NT2/D1 (cell line): ENCODE results near the gene AHR.

Experiments used
- SUZ12 ChIP-seq: IDR thresholded peaks from 2 replicates; pipeline ENCODE4 v1.6.1; 2011; ENCODE audit not compliant: insufficient read length, insufficient read depth; ENCODE audit errors: extremely low read depth
- ZNF274 ChIP-seq: IDR thresholded peaks from 2 replicates; pipeline ENCODE4 v1.6.1; 2011; ENCODE audit warnings: mild to moderate bottlenecking, low read depth, low read length

DNA sequence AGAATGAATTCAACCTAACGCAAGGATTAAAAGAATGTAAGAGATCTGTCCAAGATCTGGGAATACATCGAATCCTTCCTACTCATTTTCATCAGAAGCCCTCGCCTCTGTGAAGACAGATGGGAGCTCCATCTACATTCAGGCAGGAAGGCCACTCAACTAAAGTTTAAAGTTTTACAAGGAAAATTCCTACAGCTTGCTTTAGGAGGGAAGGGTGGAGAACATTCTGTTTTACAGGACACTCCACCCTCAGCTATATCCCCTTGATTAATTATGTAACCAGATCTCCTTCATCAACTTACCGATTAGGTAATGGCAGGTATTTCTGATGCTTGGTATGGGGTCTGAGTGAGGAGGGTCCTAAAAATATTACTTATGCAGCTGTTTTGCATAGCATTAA, 5.6 kb upstream of the AHR start:
- TF ChIP-seq SUZ12 (no peak), ZNF274 (no peak)
